Activated CD4-positive, alpha-beta T cell treated with anti-CD3 and anti-CD28 coated beads for 4 hours (primary cell): Measurements from ENCODE around the gene NCAPD2.

Source experiments
- DNase-seq, 2 donors: peaks; one replicate each; pipeline ENCODE4 v3.0.0-alpha.2; 2020

NCAPD2 gene

GRCh38 chr12:6535960-6536847 lies 42.3 kb downstream of the NCAPD2 start:
- DNase-seq = no peak

GRCh38 chr12:6536894-6537579 lies 43.1 kb downstream of the NCAPD2 start:
- no peak for DNase-seq

GRCh38 chr12:6537580-6538419 lies 43.9 kb downstream of the NCAPD2 start:
- peak; percentile 80 to 84 for DNase-seq

- no peak for DNase-seq
These were observed 44.8 kb downstream of the NCAPD2 start for GRCh38 chr12:6538420-6539313.

GRCh38 chr12:6539314-6539682 lies 45.4 kb downstream of the NCAPD2 start:
- no peak for DNase-seq

- no peak for DNase-seq
These were observed 45.8 kb downstream of the NCAPD2 start for GRCh38 chr12:6539707-6540134.

GRCh38 chr12:6540181-6540877 lies 46.4 kb downstream of the NCAPD2 start:
- DNase-seq = peak in 1 of 2 donors; percentile 36

- no peak for DNase-seq
These were observed 47.7 kb downstream of the NCAPD2 start for GRCh38 chr12:6541371-6542165.

GRCh38 chr12:6542209-6543009 lies 48.5 kb downstream of the NCAPD2 start:
- no peak for DNase-seq

- DNase-seq = no peak
These were observed 52.1 kb downstream of the NCAPD2 start for GRCh38 chr12:6546016-6546415.

GRCh38 chr12:6547566-6547965 lies 53.7 kb downstream of the NCAPD2 start:
- no peak for DNase-seq

- no peak for DNase-seq
These were observed 54.1 kb downstream of the NCAPD2 start for GRCh38 chr12:6547987-6548386.

GRCh38 chr12:6548556-6548955 lies 54.7 kb downstream of the NCAPD2 start:
- DNase-seq = no peak

- no peak for DNase-seq
These were observed 55.2 kb downstream of the NCAPD2 start for GRCh38 chr12:6548966-6549683.

- DNase-seq = no peak
These were observed 55.8 kb downstream of the NCAPD2 start for GRCh38 chr12:6549684-6550151.

GRCh38 chr12:6550294-6551062 lies 56.6 kb downstream of the NCAPD2 start:
- no peak for DNase-seq

GRCh38 chr12:6551063-6551461 lies 57.2 kb downstream of the NCAPD2 start:
- DNase-seq = no peak

GRCh38 chr12:6551496-6552139 lies 57.7 kb downstream of the NCAPD2 start:
- DNase-seq = no peak
